Fibroblast of lung (primary cell): ENCODE results near the gene SGCA.

Experiments
- CTCF ChIP-seq, 2 donors: IDR thresholded peaks in 1 of 2; conservative IDR thresholded peaks in 1 of 2; 1 replicate in 1 of 2; 2 replicates in 1 of 2; pipeline ENCODE4 v1.5.1; 2011 to 2012; ENCODE audit warnings: low read length in 2 of 2, control low read depth in 1 of 2, inconsistent platforms in 1 of 2, low read depth in 1 of 2, mild to moderate bottlenecking in 1 of 2
- EZH2 ChIP-seq: IDR thresholded peaks from 2 replicates; pipeline ENCODE4 v1.5.1; 2012; ENCODE audit warnings: low read length, control low read depth, mild to moderate bottlenecking; ENCODE audit errors: missing control alignments

GRCh38 chr17:50181144-50181543 lies 15.3 kb downstream of the SGCA start:
- no peak for TF ChIP-seq CTCF (conservative IDR thresholded peaks at IDR 0.05 in 1 of 2, IDR thresholded peaks at IDR 0.05 in 1 of 2; ENCODE audit: low read depth in 1 of 2, low read length in 2 of 2)
- TF ChIP-seq EZH2: no peak
